CD4-positive, alpha-beta T cell treated with Interleukin-17A for 1 hour (primary cell): Measurements from ENCODE around the gene YY1.
"Not testable (repeated sequence)": the region's sequence is repeated elsewhere in the genome, so short reads cannot be mapped to it uniquely, and the experiment has no call there.

Source experiments
- DNase-seq: peaks from one replicate; pipeline ENCODE4 v3.0.0-alpha.2; 2020

Gene YY1

GRCh38 chr14:100238419-100239210 is at the start of gene YY1:
Gene YY1, plus strand, starts transcription at chr14:100239144. Its CDS starts 101 bp downstream, at chr14:100239245.
- peak; percentile 99 for DNase-seq

- no peak for DNase-seq
These were observed 48.8 kb upstream of the YY1 start for GRCh38 chr14:100190126-100190525.

GRCh38 chr14:100191584-100192249 is 47.2 kb upstream of the YY1 start:
- DNase-seq = no peak

DNA sequence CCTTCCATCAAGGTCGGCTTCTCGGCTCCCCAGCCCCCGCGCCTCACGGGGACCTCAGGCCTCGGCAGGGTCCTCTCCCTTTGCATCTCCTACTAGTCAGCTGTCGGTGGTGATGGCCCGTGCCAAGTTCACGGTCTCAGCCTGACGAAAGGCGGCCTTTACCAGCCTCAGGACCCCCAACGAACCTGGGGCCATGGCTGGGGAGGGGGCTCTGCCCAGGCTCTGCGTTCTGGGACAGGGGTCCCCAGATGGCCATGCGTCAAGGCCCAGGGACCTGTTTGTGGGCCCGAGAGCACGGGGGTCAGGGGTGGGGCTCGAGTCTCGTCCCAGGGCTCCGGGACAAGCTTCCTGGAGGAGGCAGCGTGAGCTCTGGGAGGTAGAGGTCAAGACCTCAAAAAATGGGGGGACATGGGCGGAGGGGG is 46.7 kb upstream of the YY1 start:
- DNase-seq = no peak

- DNase-seq = peak; percentile 100
These were observed 46.1 kb upstream of the YY1 start for GRCh38 chr14:100192672-100193416.

GRCh38 chr14:100193417-100194357 is 45.3 kb upstream of the YY1 start:
- DNase-seq = peak; percentile 20

- no peak for DNase-seq
These were observed 39.6 kb upstream of the YY1 start for GRCh38 chr14:100199240-100199860.

DNA sequence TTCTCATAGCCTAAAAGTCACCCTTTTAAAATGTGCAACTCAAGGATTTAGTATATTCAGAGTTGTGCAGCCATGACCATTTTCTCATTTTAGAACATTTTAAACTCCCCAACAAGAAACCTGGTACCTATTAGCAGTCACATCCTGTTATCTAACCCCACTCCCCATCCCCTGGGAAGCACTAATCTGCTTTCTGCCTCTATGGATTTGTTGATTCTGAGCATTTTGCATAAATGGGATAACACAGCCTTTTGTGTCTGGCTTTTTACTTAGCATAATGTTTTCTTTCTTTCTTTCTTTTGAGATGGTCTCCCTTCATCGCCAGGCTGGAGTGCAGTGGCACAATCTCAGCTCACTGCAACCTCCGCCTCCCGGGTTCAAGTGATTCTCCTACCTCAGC is 38.6 kb upstream of the YY1 start:
- DNase-seq = no peak

DNA sequence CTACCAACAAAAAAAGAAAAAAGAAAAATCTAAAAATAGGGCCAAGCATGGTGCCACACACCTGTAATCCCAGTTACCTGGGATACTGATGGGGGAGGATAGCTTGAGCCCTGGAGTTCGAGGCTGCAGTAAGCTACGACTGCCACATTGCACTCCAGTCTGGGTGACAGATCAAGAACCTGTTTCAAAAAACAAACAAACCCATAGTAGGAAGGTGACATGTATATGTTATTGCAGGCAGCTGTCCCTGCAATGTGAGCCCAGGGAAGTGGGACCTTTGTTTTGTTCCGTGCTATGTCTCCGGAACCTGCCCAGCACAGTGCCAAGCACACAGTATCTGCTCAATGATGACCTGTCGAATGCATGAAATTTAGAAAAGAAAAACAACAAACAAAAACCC is 37.2 kb upstream of the YY1 start:
- DNase-seq = no peak

DNA sequence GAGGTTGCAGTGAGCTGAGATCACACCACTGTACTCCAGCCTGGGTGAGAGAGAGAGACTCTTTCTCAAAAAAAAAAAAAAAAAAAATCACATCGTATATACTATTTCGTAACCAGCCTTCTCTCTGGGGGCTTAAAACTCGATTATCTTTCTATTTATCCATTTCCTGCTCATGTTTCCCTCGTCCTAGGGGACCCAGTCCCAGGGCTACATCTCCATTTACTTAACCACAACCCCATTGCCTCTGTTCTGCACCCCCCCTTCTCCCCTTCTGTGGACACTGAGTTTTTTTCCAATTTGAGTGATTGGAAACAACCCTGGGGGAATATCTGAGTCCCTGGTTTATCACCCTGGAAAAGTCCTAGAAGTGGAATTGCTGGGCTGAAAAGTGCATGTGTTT is 36.2 kb upstream of the YY1 start:
- DNase-seq = no peak

DNA sequence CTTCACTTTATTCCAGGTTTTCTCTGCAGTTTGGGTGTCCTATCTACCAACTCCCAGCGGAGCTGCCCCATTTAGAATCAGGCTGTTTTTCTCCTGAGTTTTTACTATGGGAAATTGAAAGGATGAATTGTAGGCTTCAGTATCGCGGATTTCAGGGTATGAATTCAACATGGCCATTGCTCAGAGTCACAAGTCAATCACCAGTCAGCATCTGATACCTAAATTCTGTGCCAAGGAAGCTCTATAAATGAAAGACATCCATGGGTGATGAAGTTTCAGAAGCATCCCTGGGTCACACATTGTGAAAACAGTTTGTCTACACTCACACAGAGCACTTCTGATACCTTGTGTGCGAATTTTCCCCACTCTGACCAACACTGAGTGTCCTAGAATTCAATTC is 35.8 kb upstream of the YY1 start:
- no peak for DNase-seq

GRCh38 chr14:100203962-100204834 is 34.7 kb upstream of the YY1 start:
- DNase-seq = no peak

- not testable (repeated sequence) for DNase-seq
These were observed 34.1 kb upstream of the YY1 start for GRCh38 chr14:100204835-100205167.

DNA sequence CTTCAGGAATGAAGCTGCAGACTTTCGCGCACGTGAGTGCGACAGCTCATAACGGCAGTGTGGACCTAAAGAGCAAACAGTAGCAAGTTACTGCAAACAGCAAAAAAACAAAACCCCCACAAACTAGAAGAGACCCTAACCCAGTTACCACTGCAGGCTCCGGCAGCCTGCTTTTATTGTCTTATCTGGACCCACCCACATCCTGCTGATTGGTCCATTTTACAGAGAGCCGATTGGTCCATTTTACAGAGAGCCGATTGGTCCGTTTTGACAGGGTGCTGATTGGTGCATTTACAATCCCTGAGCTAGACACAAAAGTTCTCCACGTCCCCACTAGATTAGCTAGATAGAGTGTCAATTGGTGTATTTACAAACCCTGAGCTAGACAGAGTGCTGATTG is 31.4 kb upstream of the YY1 start:
- not testable (repeated sequence) for DNase-seq

- not testable (repeated sequence) for DNase-seq
These were observed 30.8 kb upstream of the YY1 start for GRCh38 chr14:100208136-100208535.

DNA sequence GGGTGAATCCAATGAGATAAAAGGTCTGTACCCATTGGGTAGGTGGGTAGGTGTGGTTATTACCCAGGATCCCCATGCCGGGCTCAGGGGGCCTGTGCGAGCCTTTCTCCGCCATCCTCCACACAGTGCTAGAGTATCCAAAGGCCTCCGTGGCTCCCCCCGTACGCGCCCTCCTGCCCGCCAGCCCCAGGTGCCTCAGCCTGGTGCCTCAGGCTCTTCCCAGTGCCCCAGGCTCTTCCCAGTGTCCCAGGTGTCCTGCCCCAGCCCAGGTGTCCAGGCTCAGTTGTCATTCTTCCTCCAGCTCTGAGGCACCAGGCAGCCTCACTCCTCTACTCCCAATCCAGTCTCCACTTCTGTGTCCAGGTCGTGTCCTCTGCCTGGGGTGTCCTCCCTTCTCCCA is 27.6 kb upstream of the YY1 start:
- DNase-seq = no peak

DNA sequence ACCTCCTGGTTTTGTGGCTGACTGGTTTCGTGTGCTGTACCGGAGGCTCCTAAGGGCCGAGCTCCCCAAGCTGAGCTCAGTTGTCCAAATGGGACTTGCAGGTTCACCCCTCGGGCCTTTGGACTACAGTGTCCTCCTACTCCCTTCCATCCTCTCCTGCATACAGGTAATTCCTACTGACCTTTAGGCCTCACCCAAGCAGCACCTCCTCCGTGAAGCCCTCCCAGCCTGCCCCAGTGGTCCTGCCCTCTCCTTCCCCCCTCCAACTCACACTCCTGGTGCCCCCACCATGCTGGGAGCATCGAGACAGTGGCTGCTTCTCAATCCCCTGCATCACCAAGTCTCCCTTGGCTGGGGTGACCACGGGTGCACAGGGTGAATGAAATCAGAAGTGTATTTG is 27.1 kb upstream of the YY1 start:
- no peak for DNase-seq

GRCh38 chr14:100212476-100213333 is 26.2 kb upstream of the YY1 start:
- no peak for DNase-seq

DNA sequence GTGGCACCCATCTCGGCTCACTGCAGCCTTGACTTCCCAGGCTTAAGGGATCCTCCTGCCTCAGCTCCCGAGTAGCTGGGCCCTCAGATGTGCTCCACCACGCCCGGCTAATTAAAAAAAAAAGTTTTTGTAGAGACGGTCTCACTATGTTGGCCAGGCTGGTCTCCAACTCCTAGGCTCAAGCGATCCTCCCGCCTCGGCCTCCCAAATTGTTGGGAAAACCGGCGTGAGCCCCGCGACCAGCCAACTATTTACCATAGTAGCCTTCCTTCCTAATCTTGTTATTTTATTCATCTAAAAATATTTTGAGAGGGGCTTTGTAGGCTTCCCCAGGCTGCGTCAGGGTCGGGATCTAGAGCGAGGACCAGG is 25.4 kb upstream of the YY1 start:
- no peak for DNase-seq
